Measurements from ENCODE around the gene TNNC1.

TNNC1 gene

DNA sequence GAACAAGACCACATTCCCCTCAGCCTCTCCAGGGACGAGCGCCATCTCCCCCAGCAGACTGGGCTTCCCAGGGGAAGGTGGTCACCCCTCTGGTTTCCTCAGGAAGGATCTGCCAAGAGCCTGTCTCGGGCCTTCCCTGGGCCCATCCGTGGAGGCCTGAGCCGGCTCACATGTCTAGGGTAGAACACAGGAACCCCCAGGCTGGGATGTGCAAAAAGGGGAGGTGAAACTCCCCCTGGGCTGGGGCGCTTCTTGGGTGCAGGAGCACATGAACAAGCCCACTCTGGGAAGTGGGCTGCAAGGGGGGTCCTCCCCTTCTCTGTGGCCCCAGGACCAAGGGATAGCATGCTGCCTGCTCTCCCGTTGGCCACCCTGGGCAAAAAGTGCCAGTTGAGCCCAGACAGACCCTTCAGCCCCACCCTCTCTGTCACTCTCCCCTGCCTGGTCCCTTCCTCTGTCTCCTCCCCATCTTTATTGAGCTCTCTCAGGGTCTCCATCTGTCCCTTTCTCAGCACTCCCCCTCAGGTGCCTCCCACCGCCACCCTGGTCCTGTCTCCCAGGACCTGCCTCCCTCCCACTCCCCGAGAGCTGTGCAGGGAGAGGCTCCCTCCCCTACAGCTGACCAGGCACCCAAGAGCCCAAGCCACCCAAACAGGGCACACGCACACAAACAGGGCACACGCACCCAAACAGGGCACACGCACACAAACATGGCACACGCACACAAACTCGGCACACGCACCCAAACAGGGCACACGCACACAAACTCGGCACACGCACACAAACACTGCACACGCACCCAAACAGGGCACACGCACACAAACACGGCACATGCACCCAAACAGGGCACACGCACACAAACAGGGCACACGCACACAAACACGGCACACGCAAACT lies 9.8 kb downstream of the TNNC1 start:
- DNase-seq (ENCODE audit: low read depth in 4 of 4, low spot score in 1 of 4), result no peak

GRCh38 chr3:52443268-52443610 lies 10.6 kb downstream of the TNNC1 start:
- DNase-seq (ENCODE audit: low read depth in 4 of 4, low spot score in 1 of 4), result no peak

DNA sequence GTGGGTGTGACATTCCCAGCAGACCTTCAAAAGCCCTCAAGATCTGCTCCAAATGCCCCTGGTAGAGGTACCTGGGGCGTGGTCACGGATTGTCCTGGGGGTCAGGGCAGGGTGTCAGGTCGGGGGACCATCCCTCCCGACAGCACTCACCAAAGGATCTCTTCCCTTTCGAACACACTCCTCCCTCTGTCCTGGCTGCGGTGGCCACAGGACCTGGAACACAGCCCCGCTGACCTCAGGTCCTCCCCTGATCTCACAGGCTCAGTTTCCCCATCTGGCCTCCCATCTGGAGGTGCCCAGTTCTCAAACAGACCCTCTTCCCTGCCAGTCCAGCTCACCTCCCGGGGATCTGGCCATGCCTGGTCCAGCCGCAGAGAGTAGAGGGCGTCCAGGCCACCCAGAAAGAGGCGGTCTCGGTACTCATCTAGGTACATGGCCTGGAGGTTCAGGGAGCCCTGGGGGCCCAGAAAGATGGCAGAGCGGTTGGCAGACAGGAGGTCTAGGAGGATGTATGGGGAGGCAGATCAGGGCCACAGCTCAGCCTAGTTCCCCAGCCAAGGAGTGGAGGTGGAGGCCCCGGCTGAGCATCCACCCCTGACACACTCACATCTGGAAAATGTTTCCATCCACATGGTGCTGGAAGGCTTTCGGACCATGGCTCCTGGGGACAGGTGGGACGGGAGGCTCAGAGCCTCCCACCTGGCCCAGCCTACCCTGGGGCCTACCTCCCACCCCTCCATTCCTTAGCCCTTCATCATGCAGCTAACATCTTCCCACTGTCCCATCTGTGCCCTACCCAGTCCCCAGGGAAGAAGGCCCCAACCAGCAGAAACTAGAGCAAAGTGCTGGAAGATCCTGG lies 11.2 kb downstream of the TNNC1 start:
- no peak for DNase-seq (ENCODE audit: low read depth in 4 of 4, low spot score in 1 of 4)

DNA sequence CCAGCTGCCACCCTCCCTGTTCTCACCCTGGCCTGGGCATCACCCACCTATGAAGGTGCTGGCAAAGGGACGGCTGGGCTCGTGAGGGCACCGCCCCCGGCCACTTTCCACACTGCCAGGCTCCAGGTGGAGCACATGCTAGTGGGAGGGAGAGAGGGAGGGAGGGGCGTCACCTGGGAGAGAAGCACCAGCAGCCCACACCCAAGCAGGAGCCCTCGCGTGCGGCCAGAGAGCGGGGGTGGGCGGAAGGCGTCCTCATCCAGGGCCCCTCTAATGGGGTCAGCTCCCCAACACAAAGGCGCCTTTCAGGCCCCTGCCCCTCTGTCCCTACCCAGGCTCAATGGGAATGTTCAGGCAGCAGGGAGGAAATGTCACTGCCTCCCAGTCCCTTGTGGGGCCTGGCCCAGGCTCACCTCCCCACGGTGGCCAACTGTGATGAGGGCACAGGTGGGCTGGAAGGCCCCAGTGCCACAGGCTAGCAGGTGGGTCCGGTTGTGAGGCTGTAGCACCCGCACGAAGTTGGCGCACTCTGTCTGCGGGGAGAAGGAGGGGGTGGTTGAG lies 12.0 kb downstream of the TNNC1 start:
- DNase-seq (ENCODE audit: low read depth in 4 of 4, low spot score in 1 of 4), result no peak

DNA sequence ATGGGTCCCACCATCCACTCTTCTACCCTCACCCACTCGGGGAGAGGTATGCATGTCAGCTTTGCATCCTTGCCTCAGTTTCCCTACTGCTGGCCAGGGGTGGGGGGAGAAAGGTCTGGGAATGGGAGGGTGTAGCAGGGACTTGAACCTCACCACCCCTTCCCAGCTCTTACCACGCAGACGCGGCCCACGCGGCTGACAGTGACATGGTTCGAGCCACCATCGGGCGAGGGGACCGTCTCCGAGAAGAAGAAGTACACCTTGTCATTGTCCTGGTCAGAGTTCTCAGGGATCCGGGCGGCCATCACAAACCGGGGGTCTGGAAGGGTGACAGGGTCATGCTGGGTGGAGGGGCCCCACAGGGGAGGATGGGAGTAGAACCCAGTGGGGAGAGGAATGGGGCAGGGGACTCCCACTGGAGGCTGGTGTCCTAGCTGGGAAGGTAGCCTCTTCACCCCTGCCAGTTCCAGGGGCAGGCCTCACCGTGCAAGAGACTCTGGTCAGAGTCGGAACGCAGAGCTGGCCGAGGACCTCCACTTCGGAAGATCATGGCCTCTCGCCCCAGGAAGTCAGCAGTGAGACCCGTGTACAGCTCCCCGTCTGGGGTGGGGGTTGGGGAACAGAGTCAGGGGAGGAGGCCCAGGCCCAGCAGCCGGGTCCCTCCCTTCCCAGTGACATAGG lies 12.6 kb downstream of the TNNC1 start:
- DNase-seq (ENCODE audit: low read depth in 4 of 4, low spot score in 1 of 4), result no peak

DNA sequence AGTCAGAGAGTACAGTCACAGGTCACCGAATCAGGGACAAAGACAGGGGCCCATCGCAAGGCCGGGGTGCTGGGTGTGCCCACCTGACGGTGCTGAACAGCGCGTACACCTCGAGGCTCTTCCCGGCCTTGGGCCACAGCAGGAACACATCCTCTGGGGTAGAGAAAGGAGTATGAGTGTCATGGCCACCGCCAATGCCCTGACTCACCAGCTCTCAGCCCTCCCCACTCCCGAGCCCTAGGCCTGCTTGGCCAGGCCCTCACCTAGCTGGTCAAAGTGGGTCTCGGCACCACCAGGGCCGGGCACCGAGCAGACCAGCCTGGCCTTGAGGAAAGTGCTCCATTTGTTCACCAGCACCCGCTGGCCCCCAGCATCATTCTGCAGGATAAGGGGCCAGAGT lies 13.2 kb downstream of the TNNC1 start:
- DNase-seq (ENCODE audit: low read depth in 4 of 4, low spot score in 1 of 4), result no peak

DNA sequence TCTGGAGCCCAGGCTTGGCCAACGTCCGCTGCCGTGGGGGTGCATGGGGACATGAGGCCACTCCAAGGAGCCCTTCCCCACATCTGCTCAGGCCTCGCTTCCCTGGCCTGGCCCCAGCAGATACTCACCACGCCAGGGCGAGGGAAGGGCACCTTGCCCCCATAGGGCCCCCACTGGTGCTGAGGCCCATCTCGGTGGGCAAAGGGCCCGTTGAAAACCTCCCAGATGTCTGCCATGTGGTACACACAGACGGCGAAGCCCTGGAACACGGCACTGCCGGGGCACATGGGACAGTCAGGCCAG lies 13.6 kb downstream of the TNNC1 start:
- no peak for DNase-seq (ENCODE audit: low read depth in 4 of 4, low spot score in 1 of 4)

GRCh38 chr3:52439426-52440248 lies 14.2 kb downstream of the TNNC1 start:
- no peak for DNase-seq (ENCODE audit: low read depth in 4 of 4, low spot score in 1 of 4)

DNA sequence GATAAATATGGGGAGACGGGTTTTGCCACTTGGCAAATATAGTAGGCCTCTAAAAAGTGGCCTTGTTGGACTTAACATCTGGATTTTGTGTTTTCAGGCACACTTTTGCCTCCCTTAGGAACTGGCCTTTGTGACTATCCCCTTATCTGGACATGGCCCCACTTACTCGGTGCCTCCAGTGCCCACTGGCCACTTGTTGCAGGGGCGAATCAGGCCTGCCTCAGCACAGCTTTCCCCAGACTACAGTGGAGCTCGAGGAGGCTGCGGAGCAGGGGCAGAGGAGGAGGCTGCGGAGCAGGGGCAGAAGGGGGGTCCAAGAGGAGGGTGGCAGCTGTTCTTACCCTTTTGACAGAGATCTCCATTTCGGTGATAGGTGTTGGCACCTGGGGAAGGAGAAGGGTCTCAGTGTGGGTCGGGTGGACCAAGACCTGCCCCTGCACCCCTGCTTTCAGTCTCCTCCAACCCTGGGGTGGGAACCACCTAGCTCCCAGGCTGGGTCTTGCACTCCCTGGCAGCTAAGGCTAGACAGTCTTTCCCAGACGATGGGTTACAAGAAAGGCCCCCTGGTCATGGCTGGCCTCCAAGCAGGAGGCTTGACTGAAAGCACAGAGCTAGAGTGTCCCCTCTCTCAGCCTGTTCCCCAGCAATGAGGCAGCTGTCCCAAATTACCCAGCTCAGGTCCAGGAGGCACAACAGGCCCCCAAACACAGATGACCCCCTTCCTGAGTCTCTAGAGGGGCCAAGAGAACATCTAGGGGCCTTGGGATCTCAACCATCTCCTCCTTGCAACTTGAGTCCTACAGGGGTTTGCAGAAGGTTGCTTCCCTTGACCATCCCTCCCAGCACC lies 15.0 kb downstream of the TNNC1 start:
- no peak for DNase-seq (ENCODE audit: low read depth in 4 of 4, low spot score in 1 of 4)

- no peak for DNase-seq (ENCODE audit: low read depth in 4 of 4, low spot score in 1 of 4)
Observed at GRCh38 chr3:52438104-52438376, 15.8 kb downstream of the TNNC1 start.

- DNase-seq (ENCODE audit: low read depth in 4 of 4, low spot score in 1 of 4), result no peak
Observed at GRCh38 chr3:52437326-52438103, 16.3 kb downstream of the TNNC1 start.

GRCh38 chr3:52436500-52437149 lies 17.2 kb downstream of the TNNC1 start:
- DNase-seq (ENCODE audit: low read depth in 4 of 4, low spot score in 1 of 4), result no peak

DNA sequence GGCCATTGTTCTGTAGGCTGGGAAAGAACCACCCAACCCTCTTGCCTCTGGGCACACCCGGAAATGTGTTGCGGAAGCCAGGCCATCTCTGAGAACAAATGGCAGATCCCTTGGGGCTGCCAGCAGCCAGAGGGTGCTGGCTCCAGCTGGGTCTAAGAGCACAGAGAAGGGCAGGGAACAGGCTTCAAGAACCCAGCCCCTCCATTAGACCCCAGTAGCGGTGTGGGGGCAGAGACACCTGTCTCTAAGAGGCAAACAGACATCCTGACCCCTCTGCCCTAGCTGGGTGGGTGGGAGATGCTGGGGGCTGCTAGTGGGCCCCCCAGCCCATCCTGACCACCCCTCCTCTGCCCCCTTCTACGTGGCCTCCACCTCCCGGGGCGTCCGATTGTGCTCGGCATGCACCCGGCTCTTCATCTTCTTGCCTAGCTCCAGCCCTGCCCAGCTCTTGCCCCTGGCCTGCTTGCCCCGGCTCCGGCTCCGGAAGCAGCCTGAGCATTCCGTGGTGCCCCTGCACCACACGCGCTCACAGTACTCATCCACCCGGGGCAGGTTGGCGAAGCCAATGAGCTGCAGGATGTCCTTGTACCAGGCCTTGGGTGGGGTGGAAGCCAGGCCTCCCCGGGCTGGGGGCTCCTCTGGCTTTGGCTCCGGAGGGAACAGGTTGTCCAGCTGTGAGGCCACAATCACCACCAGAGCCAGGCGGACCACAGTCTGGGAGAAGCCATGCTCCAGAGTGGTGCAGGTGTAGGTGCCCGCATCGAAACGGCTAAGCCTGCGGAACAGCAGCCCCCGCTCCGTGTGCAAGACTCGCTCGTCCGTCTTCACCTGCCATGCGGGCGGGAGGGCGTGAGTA lies 18.4 kb downstream of the TNNC1 start:
- DNase-seq (ENCODE audit: low read depth in 4 of 4, low spot score in 1 of 4), result no peak

DNA sequence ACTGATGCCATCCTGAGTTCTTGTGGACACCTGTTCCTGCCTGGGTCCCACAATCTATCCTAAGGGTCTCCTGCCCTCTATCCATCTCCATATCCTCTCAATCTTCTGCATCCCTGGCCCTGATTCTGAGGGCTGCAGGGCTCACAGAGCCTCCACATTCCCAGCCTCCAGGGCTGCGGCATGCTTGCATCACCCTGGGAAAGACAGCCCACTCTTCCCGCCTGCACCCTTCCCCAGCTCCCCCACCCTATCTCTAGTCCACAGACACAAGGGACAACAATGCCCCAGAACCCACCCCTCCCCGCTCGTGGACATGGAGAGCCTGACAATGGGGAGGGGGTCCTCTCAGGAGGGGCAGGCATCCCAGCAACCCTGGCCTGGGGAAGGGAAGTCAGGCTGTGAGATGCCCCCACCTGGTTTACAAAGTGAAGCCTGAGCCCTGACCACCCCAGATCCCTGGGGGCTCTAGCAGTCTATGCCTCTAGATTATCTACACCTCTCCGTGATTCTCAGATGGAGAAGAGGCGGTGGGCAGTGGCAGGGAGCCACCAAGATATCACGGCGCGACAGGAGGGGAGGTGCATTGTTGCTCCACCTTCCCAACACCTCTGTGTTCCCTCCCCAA lies 19.2 kb downstream of the TNNC1 start:
- no peak for DNase-seq (ENCODE audit: low read depth in 4 of 4, low spot score in 1 of 4)

DNA sequence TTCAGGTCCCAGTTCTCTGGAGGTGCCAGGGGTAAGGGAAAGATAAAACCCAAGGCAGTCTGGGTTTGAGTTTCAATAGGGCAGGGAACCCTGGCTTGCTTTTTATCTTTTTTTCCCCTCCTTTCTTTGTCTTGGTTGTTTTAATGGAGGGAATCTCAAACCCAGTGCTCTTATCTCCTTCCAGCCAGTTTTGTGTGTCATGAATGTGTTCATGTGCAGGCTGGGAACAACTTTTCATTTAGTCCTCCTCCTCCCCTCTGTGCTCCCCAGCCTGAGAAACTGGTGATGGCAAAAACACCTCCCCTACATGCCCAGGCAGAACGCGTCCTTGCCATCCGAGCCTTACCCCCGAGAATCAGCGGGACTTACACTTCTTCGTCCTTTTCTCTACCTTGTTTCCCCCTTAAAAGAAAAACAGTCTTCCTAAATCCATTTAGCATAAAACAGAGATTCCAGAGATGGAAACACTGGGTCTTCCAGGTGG lies 19.8 kb downstream of the TNNC1 start:
- DNase-seq (ENCODE audit: low read depth in 4 of 4, low spot score in 1 of 4), result no peak

DNA sequence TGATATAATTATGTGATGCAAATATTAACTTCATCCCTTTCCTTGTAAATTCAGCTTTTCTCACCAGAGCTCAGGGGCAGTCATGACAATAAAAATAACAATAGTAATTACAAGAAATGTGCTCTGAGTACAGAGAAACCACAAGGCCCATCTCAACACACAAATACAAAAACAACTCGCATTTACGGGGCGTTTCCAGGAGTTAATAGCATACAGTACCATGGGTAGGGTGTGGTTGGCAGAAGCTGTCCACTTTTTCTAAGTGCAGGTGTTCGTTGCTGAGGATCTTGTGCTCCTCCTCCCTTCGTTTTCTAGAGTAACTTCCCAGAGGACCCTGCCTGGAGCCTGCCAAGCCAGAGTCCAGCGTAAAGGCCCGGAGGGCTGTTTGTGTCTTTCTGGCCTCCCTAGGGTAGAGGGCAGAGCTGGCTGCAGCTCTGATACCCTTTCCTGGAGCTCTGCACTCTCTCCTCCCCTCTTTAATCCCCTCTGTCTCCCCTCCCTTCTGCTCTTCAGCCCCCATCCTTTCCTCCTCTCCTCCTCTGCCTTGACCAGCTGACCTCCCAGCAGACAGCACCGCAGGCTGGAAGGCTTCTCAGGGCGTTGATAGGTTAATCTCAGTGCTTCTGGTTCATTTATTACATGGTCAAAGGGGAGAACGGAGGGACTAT lies 20.4 kb downstream of the TNNC1 start:
- DNase-seq (ENCODE audit: low read depth in 4 of 4, low spot score in 1 of 4), result no peak

GRCh38 chr3:52432691-52433141 lies 21.1 kb downstream of the TNNC1 start:
- DNase-seq (ENCODE audit: low read depth in 4 of 4, low spot score in 1 of 4), result no peak

All from stimulated activated CD4-positive, alpha-beta T cell treated with anti-CD3 and anti-CD28 coated beads, Interleukin-1b, Interleukin-23, amount 100 ng/mL, for 24 hours (primary cell).